ENCODE data around the gene IL6.
"Not testable (repeated sequence)": the region's sequence is repeated elsewhere in the genome, so short reads cannot be mapped to it uniquely, and the experiment has no call there.

IL6 gene

DNA sequence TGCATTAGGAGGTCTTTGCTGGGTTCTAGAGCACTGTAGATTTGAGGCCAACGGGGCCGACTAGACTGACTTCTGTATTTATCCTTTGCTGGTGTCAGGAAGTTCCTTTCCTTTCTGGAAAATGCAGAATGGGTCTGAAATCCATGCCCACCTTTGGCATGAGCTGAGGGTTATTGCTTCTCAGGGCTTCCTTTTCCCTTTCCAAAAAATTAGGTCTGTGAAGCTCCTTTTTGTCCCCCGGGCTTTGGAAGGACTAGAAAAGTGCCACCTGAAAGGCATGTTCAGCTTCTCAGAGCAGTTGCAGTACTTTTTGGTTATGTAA, 675 bp downstream of the IL6 start:
- DNase-seq (ENCODE audit: low read depth), result no peak

DNA sequence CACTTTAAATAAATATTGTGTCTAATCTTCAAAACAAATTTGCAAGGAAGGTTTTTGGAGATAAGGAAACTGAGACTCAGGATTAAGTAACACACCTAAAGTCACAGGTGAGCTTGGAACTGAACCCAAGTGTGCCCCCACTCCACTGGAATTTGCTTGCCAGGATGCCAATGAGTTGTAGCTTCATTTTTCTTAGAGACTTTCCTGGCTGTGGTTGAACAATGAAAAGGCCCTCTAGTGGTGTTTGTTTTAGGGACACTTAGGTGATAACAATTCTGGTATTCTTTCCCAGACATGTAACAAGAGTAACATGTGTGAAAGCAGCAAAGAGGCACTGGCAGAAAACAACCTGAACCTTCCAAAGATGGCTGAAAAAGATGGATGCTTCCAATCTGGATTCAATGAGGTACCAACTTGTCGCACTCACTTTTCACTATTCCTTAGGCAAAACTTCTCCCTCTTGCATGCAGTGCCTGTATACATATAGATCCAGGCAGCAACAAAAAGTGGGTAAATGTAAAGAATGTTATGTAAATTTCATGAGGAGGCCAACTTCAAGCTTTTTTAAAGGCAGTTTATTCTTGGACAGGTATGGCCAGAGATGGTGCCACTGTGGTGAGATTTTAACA, 1.5 kb downstream of the IL6 start:
- no peak for DNase-seq (ENCODE audit: low read depth)

DNA sequence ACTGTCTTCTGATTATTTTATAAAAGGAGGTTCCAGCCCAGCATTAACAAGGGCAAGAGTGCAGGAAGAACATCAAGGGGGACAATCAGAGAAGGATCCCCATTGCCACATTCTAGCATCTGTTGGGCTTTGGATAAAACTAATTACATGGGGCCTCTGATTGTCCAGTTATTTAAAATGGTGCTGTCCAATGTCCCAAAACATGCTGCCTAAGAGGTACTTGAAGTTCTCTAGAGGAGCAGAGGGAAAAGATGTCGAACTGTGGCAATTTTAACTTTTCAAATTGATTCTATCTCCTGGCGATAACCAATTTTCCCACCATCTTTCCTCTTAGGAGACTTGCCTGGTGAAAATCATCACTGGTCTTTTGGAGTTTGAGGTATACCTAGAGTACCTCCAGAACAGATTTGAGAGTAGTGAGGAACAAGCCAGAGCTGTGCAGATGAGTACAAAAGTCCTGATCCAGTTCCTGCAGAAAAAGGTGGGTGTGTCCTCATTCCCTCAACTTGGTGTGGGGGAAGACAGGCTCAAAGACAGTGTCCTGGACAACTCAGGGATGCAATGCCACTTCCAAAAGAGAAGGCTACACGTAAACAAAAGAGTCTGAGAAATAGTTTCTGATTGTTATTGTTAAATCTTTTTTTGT, 2.3 kb downstream of the IL6 start:
- no peak for DNase-seq (ENCODE audit: low read depth)

DNA sequence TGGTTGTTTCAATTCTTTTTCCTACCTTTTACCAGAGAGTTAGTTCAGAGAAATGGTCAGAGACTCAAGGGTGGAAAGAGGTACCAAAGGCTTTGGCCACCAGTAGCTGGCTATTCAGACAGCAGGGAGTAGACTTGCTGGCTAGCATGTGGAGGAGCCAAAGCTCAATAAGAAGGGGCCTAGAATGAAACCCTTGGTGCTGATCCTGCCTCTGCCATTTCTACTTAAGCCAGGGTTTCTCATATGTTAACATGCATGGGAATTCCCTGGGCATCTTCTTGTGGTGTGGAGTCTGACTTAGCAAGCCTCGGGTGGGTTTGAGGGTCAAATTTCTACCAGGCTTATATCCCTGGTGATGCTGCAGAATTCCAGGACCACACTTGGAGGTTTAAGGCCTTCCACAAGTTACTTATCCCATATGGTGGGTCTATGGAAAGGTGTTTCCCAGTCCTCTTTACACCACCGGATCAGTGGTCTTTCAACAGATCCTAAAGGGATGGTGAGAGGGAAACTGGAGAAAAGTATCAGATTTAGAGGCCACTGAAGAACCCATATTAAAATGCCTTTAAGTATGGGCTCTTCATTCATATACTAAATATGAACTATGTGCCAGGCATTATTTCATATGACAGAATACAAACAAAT, 3.2 kb downstream of the IL6 start:
- DNase-seq (ENCODE audit: low read depth), result no peak

DNA sequence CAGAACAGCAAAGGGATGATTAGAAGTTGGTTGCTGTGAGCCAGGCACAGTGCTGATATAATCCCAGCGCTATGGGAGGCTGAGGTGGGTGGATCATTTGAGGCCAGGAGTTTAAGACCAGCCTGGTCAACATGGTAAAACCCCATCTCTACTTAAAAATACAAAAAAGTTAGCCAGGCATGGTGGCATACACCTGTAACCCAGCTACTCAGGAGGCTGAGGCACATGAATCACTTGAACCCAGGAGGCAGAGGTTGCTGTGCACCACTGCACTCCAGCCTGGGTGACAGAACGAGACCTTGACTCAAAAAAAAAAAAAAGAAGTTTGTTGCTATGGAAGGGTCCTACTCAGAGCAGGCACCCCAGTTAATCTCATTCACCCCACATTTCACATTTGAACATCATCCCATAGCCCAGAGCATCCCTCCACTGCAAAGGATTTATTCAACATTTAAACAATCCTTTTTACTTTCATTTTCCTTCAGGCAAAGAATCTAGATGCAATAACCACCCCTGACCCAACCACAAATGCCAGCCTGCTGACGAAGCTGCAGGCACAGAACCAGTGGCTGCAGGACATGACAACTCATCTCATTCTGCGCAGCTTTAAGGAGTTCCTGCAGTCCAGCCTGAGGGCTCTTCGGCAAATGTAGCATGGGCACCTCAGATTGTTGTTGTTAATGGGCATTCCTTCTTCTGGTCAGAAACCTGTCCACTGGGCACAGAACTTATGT, 4.1 kb downstream of the IL6 start:
- no peak for DNase-seq (ENCODE audit: low read depth)

DNA sequence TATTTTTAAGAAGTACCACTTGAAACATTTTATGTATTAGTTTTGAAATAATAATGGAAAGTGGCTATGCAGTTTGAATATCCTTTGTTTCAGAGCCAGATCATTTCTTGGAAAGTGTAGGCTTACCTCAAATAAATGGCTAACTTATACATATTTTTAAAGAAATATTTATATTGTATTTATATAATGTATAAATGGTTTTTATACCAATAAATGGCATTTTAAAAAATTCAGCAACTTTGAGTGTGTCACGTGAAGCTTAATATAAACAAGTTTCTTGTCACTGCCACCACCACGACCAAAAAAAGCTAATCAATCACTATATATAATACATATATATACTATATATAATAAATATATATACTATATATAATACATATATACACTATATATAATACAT, 4.8 kb downstream of the IL6 start:
- DNase-seq (ENCODE audit: low read depth), result no peak

DNA sequence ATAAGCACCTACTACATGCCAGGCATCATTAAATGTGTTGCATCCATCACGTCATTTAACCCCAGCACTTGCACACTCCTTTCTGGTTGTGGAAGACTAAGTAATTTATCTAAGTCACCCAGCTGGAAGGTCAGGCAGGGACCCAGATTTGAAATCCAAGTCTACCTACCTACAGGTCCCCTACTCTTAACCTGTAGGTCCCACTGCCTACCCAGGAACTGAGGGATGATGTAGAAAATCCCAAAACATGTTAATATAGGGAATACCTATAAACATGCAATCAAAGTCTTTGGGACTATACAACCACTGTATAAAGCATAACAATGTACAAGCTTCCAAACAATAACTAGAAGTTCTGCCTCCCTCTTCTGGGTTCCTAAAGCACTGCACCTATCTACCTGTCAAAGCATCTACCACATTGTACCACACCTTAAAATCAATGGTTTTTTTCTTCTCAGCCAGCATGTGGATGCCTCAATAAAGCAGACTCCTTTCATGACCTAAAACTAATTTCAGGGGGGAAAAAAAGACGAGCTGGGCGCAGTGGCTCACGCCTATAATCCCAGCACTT, 5.6 kb downstream of the IL6 start:
- no peak for DNase-seq (ENCODE audit: low read depth)

DNA sequence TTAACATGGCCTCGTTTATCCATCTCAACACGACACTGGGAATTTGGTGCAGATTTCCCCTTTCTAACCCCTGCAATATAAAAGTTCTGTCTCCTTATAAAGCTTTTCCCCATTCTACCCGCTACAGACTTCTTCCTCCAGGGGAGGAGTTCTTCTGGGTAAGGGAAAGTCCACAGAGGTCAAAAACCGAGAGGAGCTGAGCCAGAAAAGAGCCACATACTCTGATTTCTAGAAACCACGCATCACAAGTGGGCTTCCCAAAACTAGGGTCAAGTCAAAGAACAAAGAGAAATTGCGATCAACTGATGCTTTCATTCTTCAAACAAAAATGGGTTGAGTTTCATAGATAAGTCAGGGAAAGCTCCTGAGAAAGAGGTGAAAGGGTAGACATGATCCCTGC, 6.8 kb downstream of the IL6 start:
- DNase-seq (ENCODE audit: low read depth), result no peak

DNA sequence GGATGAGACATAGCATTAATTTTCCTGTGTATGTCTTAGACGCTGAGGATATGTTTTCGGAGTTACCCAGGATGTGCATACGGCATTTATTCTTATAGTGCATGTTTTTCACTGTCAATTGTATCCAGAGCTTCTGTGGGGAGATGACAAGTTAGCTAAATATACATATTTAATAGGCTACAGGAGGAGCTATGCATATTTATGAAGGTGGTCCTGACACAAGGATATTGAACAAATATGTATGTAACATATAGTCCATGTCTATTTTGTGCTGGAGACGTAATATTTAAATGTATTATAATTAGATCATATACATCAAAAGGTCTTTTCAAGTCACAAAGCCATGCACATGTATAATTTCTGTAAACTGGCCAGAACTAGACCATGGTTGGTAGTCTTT, 16.0 kb downstream of the IL6 start:
- no peak for DNase-seq (ENCODE audit: low read depth)

DNA sequence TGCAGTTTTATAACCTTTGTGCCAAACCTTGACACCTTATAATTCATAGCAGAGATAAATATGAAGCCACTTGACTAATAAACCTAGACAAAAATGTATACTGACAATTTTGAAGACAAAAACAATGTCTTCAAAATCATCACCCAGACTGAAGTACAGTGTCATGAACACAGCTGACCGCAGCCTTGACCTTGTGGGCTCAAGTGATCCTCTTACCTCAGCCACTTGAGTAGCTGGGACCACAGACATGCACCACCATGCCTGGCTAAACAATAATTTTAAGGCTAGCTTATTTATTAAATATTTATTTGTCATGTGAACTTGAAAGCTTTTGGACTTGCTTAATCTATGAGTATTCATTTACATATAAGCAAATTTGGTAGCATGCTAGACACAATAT, 24.3 kb downstream of the IL6 start:
- DNase-seq (ENCODE audit: low read depth), result no peak

DNA sequence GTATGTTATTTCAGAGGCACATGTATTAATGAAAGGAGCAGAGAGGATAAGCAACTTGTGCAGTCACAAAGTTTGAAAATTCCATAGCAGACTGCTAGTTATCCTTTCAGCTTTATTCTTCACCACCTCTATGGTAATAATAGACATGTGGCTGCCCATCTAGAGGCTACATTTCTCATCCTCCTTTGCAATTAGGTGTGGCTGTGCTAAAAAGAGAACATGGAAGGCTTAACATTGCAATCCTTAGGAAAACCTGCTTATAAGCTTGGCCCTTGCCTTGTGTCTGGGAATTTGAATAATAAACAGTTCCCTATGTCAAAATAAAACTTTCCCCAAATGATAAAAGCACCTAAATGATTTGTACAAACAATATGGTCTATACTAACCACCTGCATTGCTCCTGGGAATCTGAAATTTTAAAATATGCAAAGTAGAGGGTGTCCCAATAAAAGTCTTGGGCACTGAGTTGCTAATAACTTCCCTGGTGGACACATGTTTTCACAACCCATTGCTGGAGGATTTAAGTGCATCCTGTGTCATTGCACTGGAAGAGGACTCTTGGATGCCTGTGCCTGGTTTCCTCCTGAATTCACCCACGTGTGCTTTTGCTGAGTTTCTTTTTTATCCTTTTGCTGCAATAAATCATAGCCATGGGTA, 30.5 kb downstream of the IL6 start:
- no peak for DNase-seq (ENCODE audit: low read depth)

DNA sequence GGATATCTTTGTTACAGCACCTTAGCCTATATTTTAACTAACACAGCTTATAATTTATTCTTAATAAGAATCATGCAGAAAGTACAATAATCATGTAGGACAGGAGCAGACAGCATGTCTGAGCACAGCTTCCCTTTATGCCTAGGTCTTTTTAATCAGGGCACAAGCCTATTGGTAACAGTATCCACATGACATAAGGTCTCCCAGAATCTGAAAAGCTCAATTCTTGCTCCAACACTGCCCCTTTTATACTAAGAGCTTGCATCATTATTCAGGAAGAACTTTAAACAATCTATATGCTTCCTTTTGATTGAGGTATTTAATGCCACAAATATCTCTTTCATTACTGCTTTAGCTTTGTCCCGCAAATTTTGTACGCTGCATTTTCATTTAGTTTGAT, 31.6 kb downstream of the IL6 start:
- DNase-seq (ENCODE audit: low read depth), result no peak

DNA sequence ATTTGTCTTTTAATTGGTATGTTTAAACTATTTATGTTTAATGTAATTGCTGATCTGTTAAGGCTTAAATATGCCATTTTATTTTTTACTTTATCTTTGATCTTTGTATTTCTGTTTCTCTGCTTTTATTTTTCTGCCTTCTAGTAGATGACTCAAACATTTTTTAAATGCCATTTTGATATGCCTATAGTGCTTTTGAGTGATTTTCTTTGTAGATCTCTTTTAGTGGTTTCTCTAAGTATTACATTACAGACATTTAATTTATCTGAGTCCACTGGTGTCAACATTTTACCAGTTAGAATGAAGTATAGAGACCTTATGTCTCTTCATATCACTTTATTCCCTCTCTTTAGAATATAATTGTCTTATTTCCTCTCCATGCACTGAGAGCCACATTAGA, 32.7 kb downstream of the IL6 start:
- DNase-seq (ENCODE audit: low read depth), result no peak

DNA sequence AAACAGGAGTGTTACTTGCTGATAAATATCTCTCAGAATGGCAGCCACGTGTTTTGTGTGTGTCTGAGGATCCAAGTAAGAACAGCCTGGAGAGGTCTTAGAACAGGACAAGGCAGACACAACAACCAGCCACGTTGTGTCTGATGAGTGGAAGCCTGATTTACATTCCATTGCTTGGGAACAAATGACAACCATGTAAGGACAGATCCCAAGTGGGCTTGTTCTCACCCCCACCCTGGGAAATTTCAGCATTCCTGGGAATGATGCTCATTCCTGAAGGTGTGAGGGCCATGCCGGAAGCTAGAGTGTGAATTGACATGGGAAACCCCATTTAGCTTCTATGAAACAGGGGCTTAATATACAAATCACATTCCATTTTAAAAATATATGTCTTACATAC, 35.9 kb downstream of the IL6 start:
- DNase-seq (ENCODE audit: low read depth), result no peak

DNA sequence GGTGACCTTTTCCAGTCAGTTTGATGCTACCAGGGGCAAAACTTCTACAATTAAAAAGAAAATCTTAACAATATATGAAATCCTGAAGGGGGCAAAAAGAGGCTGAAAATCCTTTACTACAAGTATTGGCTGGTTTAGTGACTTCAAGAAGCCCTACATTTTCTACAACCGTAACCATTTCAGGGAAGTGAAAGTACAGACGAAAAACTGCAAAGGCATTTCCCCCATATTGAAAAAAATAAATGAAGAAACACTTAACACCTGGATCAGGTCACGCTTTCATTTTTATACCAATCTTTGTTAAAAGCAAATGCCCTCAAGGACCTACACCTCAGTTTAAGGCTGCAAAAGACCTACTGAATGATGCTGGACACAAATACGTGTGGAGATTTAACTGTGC, 38.6 kb downstream of the IL6 start:
- DNase-seq (ENCODE audit: low read depth), result no peak

DNA sequence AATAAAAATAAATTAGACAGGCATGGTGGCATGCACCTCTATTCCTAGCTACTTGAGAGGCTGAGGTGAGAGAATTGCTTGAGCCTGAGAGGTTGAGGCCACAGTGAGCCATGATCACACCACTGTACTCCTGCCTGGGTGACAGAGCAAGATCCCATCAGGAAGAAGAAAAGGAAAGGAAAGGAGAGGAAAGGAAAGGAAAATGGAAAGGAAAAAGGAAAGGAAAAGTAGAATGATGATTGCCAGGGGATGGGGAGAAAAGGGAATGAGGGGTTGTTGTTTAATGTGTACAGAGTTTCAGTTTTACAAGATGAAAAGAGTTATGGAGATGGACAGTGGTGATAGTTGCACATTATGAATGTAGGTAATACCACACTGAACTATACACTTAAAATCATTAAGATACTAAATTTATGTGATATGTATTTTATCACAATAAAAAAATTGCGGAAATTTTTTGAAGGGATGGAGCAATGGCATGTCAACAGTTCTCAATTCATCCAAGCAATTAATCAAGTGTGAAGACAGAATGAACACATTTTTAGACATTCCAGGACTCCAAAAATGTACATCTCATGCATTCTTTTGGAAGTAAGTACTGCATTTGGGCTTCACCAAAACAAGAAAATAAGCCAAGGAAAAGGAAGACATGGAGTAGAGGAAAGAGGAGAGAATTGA, 44.3 kb downstream of the IL6 start:
- DNase-seq (ENCODE audit: low read depth), result no peak

DNA sequence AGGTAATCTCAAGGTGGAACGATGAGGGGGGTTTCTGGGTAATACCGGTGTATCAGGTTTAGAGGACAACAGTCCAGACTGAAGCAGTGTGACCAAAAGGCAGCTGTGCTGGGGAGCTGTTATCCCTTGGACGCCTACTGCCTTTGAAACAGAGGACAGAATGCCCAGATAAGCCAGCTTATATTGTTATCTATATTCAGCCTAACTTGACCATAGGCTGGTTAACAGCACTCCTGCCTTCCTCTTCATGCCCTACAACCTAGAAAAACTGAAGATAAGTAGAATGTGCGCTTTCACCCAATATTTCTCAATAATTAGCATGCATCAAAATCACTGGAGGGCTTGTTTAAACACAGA, 44.9 kb downstream of the IL6 start:
- no peak for DNase-seq (ENCODE audit: low read depth)

DNA sequence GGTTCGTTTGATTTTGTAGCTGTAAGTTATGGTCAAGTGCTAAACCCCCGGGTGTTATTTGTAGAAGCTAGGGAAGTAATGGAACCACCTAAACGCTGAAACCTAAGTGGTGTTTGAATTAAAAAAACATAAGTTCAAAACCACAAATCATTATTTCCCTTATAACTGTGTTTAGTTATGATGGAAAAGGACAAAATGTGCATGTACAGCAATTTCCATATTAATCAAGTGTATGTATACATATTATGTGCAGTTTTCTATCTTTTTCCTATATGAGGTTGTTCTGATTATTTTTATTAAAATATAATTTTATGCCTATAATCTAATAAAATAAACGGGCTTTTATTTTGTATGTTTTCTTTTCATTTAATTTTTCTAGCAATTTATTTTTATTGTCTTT, 45.9 kb downstream of the IL6 start:
- no peak for DNase-seq (ENCODE audit: low read depth)

DNA sequence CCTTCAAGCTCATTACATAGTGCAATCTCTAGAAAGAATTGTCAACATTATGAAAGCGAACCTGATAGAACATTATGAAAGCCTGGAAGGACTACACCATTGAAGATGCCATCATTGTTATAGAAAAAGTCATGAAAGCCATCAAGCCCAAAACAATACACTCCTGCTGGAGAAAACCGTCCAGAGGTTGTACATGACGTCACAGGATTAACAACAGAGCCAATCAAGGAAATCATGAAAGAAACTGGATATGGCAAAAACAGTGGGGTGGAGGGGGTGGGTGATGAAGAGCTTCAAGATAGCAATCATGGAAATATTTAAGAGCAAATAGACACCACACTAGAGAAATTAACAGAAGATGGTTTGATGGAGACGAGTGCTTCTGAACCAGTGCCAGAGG, 50.0 kb downstream of the IL6 start:
- no peak for DNase-seq (ENCODE audit: low read depth)

DNA sequence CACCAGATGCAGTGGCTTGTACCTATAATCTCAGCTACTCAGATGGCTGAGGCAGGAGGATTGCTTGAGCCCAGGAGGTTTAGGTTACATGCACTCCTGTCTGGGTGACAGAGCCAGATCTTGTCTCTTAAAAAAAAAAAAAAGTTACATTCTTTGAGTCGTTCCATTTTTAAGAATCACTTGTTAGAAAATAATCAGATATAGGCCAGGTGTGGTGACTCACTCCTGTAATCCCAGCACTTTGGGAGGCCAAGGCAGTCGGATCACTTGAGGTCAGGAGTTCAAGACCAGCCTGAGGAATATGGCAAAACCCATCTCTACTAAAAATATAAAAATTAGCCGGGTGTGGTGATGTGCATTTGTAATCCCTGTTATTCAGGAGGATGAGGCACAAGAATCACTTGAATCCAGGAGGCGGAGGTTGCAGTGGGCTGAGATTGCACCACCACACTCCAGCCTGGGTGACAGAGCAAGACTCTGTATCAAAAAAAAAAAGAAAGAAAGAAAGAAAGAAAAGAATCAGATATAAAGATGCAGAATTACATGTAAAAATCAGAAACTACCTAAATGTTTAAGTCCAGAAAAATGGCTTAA, 52.8 kb downstream of the IL6 start:
- DNase-seq (ENCODE audit: low read depth), result not testable (repeated sequence)

DNA sequence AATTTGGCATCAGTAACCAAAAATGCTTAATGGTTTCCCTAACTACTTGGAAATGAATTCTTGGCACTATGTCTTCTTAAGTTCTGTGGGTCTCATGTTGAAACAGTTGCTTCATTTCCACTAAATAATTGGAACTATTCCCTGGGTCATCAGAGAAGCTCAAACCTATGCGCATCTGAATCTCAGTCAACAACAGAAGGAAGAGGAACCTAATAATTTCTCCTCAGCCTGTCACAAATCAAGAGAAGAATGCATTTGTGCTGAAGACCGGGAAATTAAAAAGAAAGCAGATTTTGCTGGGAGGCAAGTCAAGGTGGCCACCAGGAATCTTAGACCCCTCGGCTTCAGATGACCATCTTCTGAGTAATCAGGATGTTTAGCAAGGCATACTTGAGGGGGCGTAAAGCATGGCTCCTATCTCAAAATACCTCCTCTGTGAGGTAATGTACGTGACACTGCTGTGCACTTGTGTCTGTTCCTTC, 54.3 kb downstream of the IL6 start:
- no peak for DNase-seq (ENCODE audit: low read depth)

Measured in stimulated activated CD8-positive, alpha-beta memory T cell treated with anti-CD3 and anti-CD28 coated beads, Interleukin-7, amount 100 ng/mL, for 24 hours (primary cell).